HG03066 (cell line): ENCODE data around the gene TUBB4B.

Source experiments
- ATAC-seq: cut with Tn5 transposase; IDR thresholded peaks from one replicate; pipeline ENCODE4 v1.9.1; 2021; ENCODE audit warnings: low read depth; ENCODE audit not compliant: unreplicated experiment

TUBB4B gene

GRCh38 chr9:137211532-137211931, 29.6 kb upstream of the TUBB4B start:
- no peak for ATAC-seq

- no peak for ATAC-seq
These were observed 28.6 kb upstream of the TUBB4B start for GRCh38 chr9:137212520-137212919.

GRCh38 chr9:137213160-137214060, 27.7 kb upstream of the TUBB4B start:
- ATAC-seq = no peak

- ATAC-seq = no peak
These were observed 26.5 kb upstream of the TUBB4B start for GRCh38 chr9:137214620-137215019.

DNA sequence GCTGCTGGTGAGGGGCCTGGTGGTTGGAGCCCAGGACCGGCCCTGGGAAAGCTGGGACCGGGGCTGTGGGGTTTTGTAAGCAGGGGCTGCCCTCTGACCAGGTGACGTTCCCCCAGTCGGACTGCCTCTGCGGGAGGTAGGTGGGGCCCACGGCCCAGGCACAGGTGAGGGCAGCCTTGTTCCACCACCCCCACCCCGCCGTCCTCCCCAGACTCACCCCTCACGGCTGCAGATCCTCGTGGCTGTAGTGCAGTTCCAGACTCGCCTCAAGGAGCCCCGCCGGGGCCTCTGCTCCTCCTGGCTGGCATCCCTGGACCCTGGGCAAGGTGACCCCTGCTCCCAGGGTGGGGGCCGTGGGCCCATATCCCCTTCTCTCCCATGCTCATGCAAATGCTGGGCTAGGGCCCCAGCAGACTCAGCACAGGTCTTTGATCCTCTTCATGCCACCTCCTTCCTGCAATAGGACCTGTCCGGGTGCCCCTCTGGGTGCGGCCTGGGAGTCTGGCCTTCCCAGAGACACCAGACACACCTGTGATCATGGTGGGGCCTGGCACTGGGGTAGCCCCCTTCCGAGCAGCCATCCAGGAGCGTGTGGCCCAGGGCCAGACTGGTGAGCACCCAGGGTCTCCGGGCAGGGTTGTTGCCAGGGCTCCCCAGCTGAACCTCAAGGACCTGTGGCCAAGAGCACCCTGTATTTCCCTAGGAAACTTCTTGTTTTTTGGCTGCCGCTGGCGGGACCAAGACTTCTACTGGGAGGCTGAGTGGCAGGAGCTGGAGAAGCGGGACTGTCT, 25.7 kb upstream of the TUBB4B start:
- ATAC-seq = no peak

- no peak for ATAC-seq
These were observed 24.7 kb upstream of the TUBB4B start for GRCh38 chr9:137216188-137216965.

- ATAC-seq = no peak
These were observed 23.5 kb upstream of the TUBB4B start for GRCh38 chr9:137217276-137218211.

GRCh38 chr9:137218212-137218753, 22.8 kb upstream of the TUBB4B start:
- ATAC-seq = no peak

DNA sequence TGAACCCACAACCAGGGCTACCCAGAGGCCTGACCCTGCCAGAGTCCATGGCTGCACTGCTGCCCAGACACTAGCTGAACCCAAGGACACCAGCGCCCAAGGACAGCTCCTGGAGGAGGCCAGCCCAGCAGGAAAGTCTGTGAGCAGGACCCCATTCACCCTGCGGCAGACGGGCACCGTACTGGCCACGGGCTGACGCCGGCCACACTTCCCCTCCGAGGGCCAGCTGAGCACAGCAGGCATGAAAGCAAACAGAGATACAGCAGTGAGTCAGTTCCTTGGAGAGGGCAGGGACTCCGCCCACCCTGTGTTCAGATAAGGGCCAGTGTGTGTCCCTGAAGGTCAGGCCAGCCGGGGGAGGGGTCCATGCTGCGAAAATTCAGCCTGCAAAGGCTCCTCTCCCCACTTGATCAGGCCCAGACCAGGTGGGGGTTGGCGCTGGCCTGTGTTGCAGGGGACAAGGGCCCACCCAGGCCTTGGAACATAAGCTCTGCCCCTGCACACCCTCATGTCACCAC, 22.3 kb upstream of the TUBB4B start:
- no peak for ATAC-seq

DNA sequence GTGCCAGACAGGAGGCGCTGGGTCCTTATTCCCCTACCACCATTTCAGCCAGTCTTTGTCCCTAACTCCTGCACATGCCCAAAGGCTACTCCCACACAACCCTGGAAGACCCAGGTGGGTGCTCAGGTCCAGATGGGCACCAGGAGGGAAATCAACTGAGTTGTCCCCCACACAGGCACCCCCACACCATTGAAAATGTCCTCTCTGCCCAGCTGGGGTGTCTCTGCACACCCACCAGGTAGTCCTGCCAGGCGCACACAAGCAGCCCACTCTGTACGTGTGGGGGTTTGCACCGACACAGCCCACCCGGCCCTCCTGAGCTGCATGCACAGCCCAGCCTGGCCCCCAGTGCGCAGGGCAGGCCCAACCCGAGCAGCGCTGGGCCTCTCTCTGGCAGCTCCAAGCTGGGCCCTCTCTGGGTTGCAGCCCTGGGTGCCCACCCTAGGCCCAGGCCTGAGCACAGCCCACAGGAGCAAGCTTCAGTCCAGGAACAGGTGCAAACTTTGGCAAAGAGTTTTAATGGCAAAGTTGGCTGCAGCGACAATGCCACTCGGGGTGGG, 21.2 kb upstream of the TUBB4B start:
- ATAC-seq = no peak

GRCh38 chr9:137220317-137221094, 20.6 kb upstream of the TUBB4B start:
- ATAC-seq = no peak

DNA sequence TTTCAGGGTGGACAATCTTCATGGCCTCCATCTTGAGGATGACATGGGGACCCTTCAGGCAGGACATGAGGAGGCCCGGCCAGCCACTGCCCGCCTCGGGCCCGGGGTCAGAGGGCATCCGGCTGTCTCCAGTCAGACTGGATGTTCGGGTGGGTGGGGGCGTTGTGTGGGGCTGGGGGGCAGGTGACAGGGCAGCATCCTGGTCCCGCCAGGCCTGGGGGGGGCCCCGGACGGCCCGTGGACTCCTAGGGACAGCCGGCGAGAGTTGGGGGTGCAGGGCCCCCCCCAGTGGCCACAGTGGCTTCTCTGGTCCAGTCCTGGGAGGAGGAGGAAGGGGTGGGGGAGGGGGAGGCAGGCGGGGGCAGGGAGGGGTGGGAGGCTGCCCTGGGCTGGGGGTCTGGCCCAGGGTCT, 20.0 kb upstream of the TUBB4B start:
- ATAC-seq = no peak

DNA sequence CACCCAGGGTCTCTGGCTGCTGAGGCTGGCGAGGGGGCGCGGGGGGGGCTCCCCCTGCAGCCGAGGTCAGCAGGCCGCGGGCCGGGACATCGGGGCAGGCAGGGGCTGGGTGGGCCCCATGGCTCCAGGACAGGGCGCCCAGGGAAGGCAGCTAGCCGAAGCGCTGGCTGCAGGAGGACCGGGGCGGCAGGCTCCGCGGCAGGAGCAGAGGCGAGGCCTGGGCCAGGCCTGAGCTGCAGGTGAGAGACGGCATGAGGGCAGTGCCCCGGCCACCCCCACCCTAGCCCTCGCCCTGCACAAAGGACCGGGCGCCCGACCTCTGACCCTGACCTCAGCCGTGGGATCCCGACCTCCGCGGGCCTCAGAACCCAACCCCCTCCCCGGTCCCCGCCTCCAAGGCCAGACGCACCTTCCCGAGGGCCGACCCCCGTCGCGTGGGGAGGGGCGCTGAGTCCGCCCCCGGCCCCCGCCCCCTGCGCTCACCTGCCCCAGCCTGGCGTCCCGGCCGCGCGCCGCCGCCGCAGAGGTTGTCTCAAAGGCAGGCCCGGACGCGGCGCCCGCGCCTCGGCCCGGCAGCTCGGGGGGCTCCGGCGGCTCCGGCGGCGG, 19.5 kb upstream of the TUBB4B start:
- ATAC-seq = no peak

DNA sequence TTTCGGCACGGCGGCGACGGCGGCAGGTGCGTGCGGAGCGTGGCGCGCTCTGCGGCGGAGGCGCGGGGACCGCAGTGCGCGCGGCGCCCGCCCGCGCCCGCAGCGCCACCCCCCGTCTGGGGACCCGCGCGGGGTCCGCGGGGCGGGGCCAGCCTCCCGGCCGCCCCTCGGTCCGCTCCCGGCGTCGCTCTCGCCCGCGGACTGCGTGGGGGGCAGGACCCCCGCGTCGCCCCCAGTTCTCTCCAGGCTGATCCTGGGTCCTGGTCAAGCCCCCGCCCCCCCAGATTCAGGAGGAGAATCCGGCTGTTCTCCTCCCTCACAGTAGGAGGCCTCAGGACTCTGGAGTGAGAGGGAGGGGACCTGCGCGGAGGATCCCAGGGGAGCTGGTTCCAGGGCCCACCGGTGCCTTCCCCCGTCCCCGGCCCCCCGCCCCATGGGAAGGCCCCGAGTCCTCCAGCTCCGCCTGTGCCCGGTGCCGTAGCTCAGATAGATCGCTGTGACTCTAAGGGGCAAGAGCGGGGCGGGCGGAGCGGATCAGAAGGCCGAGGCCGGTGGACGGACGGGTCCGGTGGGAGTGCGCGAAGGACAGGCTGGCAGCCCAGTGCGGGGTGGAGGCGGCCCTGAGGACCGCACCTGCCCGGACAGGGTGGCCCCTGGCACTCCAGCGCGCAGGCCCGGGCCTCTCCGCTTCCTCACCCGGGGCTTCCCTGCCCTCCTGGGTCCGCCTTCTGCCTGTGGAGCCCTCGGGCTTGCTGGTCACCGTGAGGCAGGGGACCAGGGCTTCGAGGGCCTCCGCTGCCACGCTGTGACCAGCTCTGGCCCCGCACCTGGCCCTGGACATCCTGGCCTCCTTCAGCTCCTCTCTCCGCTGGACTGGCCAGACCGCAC, 18.7 kb upstream of the TUBB4B start, which contains the start of gene RNF208:
TSS of gene RNF208 (minus strand) at position 51 of the 888 bp plus-strand sequence. CDS start 1,028 bp downstream, outside the sequence.
- peak; percentile 3 for ATAC-seq

DNA sequence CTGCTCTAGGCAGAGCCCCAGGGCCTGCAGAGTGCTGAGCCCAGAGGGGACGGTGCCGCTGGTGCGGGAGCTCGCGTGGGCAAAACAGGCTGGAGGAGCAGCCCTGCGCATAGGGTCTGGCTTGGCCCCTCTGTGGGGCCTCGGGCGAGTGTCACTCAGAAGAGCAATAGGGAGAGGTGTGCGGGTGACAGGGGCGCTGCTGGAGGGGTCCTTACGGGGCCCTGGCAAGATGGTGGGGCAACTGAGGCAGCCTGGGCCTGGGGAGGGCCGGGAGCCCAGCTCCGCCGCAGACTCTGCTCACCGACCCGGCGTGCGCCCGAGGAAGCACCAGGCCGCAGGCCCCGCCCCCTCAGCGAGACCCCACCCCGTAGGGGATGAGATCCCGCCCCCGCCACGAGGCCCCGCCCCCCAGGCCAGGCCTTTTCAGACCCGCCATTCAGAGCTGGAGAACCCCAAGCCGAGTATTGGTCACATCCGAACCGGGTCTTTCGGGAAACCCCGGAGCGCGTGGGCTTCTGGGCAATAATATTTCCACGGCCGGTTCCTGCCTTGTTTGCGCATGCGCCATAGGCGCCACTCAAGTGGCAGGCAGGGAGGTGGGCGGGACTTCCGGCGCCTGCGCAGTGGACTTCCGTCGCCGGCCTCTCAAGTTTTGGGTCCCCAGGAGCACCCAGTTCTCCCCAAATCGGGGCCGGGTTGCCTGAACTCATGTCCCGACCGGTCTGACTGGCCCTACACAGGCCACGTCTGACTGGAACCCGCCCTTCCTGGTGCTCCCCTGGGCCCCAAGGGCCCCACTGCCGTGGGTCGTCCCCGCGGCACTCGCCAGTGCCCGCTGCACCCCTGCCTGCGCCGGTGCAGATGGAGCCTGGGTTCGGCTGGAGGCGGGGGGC, 17.8 kb upstream of the TUBB4B start:
- ATAC-seq = peak; percentile 68
